H1 (cell line): ENCODE results near the gene MRPL39. TPM values are rescaled to one million over a fixed set of nuclear protein-coding genes. Genes with fewer than 3 reads are reported as not detected.

Source experiments
- CTCF ChIA-PET: fragments of 300-600 bp; sonication (Branson Sonifier 250); formaldehyde crosslinking; loops from one replicate; lab custom pipeline; 2021; ENCODE audit not compliant: partially characterized antibody; lab: Charles Lee
- POLR2A ChIA-PET: fragments of 300-600 bp; sonication (Branson Sonifier 250); formaldehyde crosslinking; loops from one replicate; lab custom pipeline; 2021; ENCODE audit warnings: inconsistent platforms; ENCODE audit not compliant: partially characterized antibody; lab: Charles Lee
- DNase-seq, 2 experiments: peaks; one replicate each; pipeline versions ENCODE4 v3.0.0 to v3.0.0-alpha.2; 2010 to 2022; ENCODE audit warnings: low spot score in 2 of 2, low read depth in 1 of 2, mixed read lengths in 1 of 2
- FAIRE-seq: peaks from 2 replicates; lab custom pipeline; 2011; peaks lifted over from hg19 to GRCh38; lab: Jason Lieb, UNC
- H2AFZ ChIP-seq: 2 replicates; pipeline ENCODE4 v1.8.1; 2012; ENCODE audit warnings: low read length, inconsistent platforms
- H2AK5ac ChIP-seq: 2 replicates; pipeline ENCODE4 v1.6.1; 2013; ENCODE audit warnings: low read depth, low read length
- H2BK120ac ChIP-seq: replicated peaks from 2 replicates; pipeline ENCODE3; 2013; ENCODE audit warnings: low read depth, low read length, inconsistent platforms
- H2BK12ac ChIP-seq: 2 replicates; pipeline ENCODE4 v1.6.1; 2013; ENCODE audit warnings: low read depth, low read length
- H2BK15ac ChIP-seq: 2 replicates; pipeline ENCODE4 v1.6.1; 2013; ENCODE audit warnings: low read length
- H2BK20ac ChIP-seq: 2 replicates; pipeline ENCODE4 v1.6.1; 2013; ENCODE audit warnings: low read length
- H2BK5ac ChIP-seq: 2 replicates; pipeline ENCODE4 v1.6.1; 2013; ENCODE audit warnings: low read depth, low read length
- H3K14ac ChIP-seq: 2 replicates; pipeline ENCODE4 v1.6.1; 2013; ENCODE audit warnings: inconsistent platforms; ENCODE audit not compliant: insufficient read length
- H3K18ac ChIP-seq: 2 replicates; pipeline ENCODE4 v1.6.1; 2013; ENCODE audit warnings: low read length; ENCODE audit errors: extremely low read depth
- H3K23ac ChIP-seq: 2 replicates; pipeline ENCODE4 v1.6.1; 2013; ENCODE audit warnings: inconsistent platforms; ENCODE audit not compliant: insufficient read length
- H3K23me2 ChIP-seq: 2 replicates; pipeline ENCODE4 v1.6.1; 2013; ENCODE audit warnings: low read depth, low read length
- H3K27ac ChIP-seq: 2 replicates; pipeline ENCODE4 v1.6.1; 2011; ENCODE audit warnings: low read depth, low read length, inconsistent platforms
- H3K27me3 ChIP-seq, 4 experiments: replicated peaks in 1 of 4; 1 replicate in 1 of 4; 2 replicates in 3 of 4; pipeline versions ENCODE4 v1.6.1 to v1.8.1; 2011 to 2013; ENCODE audit warnings: low read length in 3 of 4, mild to moderate bottlenecking in 3 of 4, inconsistent platforms in 2 of 4, mixed read lengths in 2 of 4, moderate library complexity in 1 of 4; ENCODE audit not compliant: control insufficient read depth in 3 of 4, insufficient read depth in 3 of 4; ENCODE audit errors: extremely low read depth in 1 of 4
- H3K36me3 ChIP-seq, 4 experiments: 2 replicates each; pipeline versions ENCODE4 v1.6.1 to v1.8.1; 2011 to 2013; ENCODE audit warnings: mild to moderate bottlenecking in 4 of 4, low read length in 3 of 4, moderate library complexity in 2 of 4, control low read depth in 1 of 4, inconsistent platforms in 1 of 4; ENCODE audit not compliant: insufficient read depth in 4 of 4, control insufficient read depth in 2 of 4
- H3K4ac ChIP-seq: replicated peaks from 2 replicates; pipeline ENCODE3; 2013; ENCODE audit warnings: low read length, low read depth, mixed read lengths, inconsistent platforms; ENCODE audit not compliant: insufficient read length
- H3K4me1 ChIP-seq, 4 experiments: replicated peaks in 1 of 4; 1 replicate in 1 of 4; 2 replicates in 3 of 4; pipeline versions ENCODE4 v1.6.1 to v1.8.1; 2011 to 2013; ENCODE audit warnings: low read length in 3 of 4, inconsistent platforms in 2 of 4, mixed read lengths in 1 of 4; ENCODE audit not compliant: insufficient read depth in 4 of 4, control insufficient read depth in 3 of 4
- H3K4me2 ChIP-seq, 2 experiments: 2 replicates each; pipeline versions ENCODE4 v1.6.1 to v1.8.1; 2011 to 2013; ENCODE audit warnings: low read depth in 2 of 2, low read length in 2 of 2, control low read depth in 1 of 2, inconsistent platforms in 1 of 2, mild to moderate bottlenecking in 1 of 2; ENCODE audit not compliant: insufficient read depth in 1 of 2
- H3K4me3 ChIP-seq, 4 experiments: fragments of 200-600, 300-600 bp in 1 of 4; sonication (generic), shearing (Covaris generic), sonication (Bioruptor Twin) in 1 of 4; 2 replicates each; pipeline versions ENCODE4 v1.5.1 to v1.8.1; 2011 to 2016; ENCODE audit warnings: low read length in 4 of 4, low read depth in 3 of 4, control low read depth in 2 of 4, inconsistent platforms in 2 of 4, mild to moderate bottlenecking in 2 of 4, mixed read lengths in 1 of 4, moderate library complexity in 1 of 4; ENCODE audit not compliant: insufficient read depth in 2 of 4; ENCODE audit errors: extremely low read depth in 1 of 4
- H3K56ac ChIP-seq: replicated peaks from 2 replicates; pipeline ENCODE3; 2013; ENCODE audit warnings: low read depth, mild to moderate bottlenecking, mixed read lengths, low read length, inconsistent platforms; ENCODE audit not compliant: insufficient read length
- H3K79me1 ChIP-seq: 2 replicates; pipeline ENCODE4 v1.6.1; 2013; ENCODE audit warnings: low read depth, low read length, control low read depth
- H3K79me2 ChIP-seq, 2 experiments: 2 replicates each; pipeline versions ENCODE4 v1.6.1 to v1.8.1; 2012 to 2013; ENCODE audit warnings: low read length in 2 of 2, mild to moderate bottlenecking in 2 of 2, inconsistent platforms in 1 of 2; ENCODE audit not compliant: insufficient read depth in 2 of 2, control insufficient read depth in 1 of 2
- H3K9ac ChIP-seq, 4 experiments: replicated peaks in 1 of 4; 1 replicate in 1 of 4; 2 replicates in 3 of 4; pipeline versions ENCODE4 v1.6.1 to v1.8.1; 2011 to 2013; ENCODE audit warnings: low read depth in 3 of 4, low read length in 3 of 4, control low read depth in 2 of 4, mild to moderate bottlenecking in 2 of 4, moderate library complexity in 2 of 4, inconsistent platforms in 1 of 4; ENCODE audit errors: extremely low read depth in 1 of 4
- H3K9me3 ChIP-seq, 2 experiments: 2 replicates each; pipeline versions ENCODE4 v1.6.1 to v1.8.1; 2012 to 2013; ENCODE audit warnings: mild to moderate bottlenecking in 2 of 2, moderate library complexity in 2 of 2, control low read depth in 1 of 2, inconsistent platforms in 1 of 2, low read depth in 1 of 2, low read length in 1 of 2, mixed read lengths in 1 of 2; ENCODE audit not compliant: insufficient read depth in 2 of 2
- H4K20me1 ChIP-seq, 2 experiments: replicated peaks in 1 of 2; 2 replicates each; pipeline versions ENCODE3 to v1.8.1; 2011 to 2013; ENCODE audit warnings: inconsistent platforms in 2 of 2, low read length in 2 of 2, mild to moderate bottlenecking in 1 of 2; ENCODE audit not compliant: insufficient read depth in 2 of 2, control insufficient read depth in 1 of 2
- H4K5ac ChIP-seq: 2 replicates; pipeline ENCODE4 v1.6.1; 2013; ENCODE audit warnings: low read length, low read depth, mixed read lengths, inconsistent platforms; ENCODE audit not compliant: insufficient read length
- H4K8ac ChIP-seq: 2 replicates; pipeline ENCODE4 v1.8.0; 2013; ENCODE audit warnings: mild to moderate bottlenecking, moderate library complexity, low read length, inconsistent platforms; ENCODE audit not compliant: insufficient read depth; ENCODE audit errors: extremely low read depth
- H4K91ac ChIP-seq: replicated peaks from 2 replicates; pipeline ENCODE3; 2013; ENCODE audit warnings: low read length, mixed read lengths, inconsistent platforms; ENCODE audit not compliant: insufficient read length
- ASH2L ChIP-seq: fragments of 200-600, 300-600 bp; sonication (generic); IDR thresholded peaks from one replicate; pipeline ENCODE4 v1.7.1; 2017; ENCODE audit warnings: low read length
- CBX8 ChIP-seq: fragments of 300-800, 300-1000 bp; sonication (generic); IDR thresholded peaks from 2 replicates; pipeline ENCODE4 v1.7.1; 2016; ENCODE audit warnings: low read depth, low read length, borderline replicate concordance
- EP300 ChIP-seq, 2 experiments: IDR thresholded peaks; 1 replicate in 1 of 2; 2 replicates in 1 of 2; pipeline ENCODE4 v1.6.1; 2011 to 2012; ENCODE audit warnings: low read depth in 2 of 2, low read length in 2 of 2, mild to moderate bottlenecking in 2 of 2, borderline replicate concordance in 1 of 2, inconsistent platforms in 1 of 2, moderate library complexity in 1 of 2
- FOSL1 ChIP-seq: IDR thresholded peaks from 2 replicates; pipeline ENCODE4 v1.6.1; 2011; ENCODE audit warnings: mild to moderate bottlenecking, low read depth, low read length, moderate library complexity; ENCODE audit not compliant: insufficient read depth
- GABPA ChIP-seq: IDR thresholded peaks from 2 replicates; pipeline ENCODE4 v1.6.1; 2011; ENCODE audit warnings: mild to moderate bottlenecking, low read length, moderate library complexity, borderline replicate concordance; ENCODE audit not compliant: insufficient read depth
- HDAC6 ChIP-seq: IDR thresholded peaks from one replicate; pipeline ENCODE4 v1.7.1; 2012; ENCODE audit warnings: low read depth, mild to moderate bottlenecking, inconsistent platforms, low read length, moderate library complexity
- KDM4A ChIP-seq: IDR thresholded peaks from one replicate; pipeline ENCODE4 v1.7.1; 2012; ENCODE audit warnings: low read depth, mild to moderate bottlenecking, moderate library complexity, low read length, inconsistent platforms; ENCODE audit not compliant: severe bottlenecking
- KDM5A ChIP-seq: fragments of 200-600 bp; IDR thresholded peaks from 2 replicates; pipeline ENCODE4 v1.7.1; 2012; ENCODE audit warnings: mild to moderate bottlenecking, low read length, inconsistent platforms, mixed read lengths
- NRF1 ChIP-seq: IDR thresholded peaks from 2 replicates; pipeline ENCODE4 v1.6.1; 2011; ENCODE audit warnings: mild to moderate bottlenecking, low read depth, low read length, improper control_type of control experiment
- POLR2AphosphoS5 ChIP-seq: IDR thresholded peaks from 2 replicates; pipeline ENCODE4 v1.6.1; 2011; ENCODE audit warnings: low read depth, low read length
- SP2 ChIP-seq: IDR thresholded peaks from 2 replicates; pipeline ENCODE4 v1.6.1; 2012; ENCODE audit warnings: mild to moderate bottlenecking, low read length, inconsistent platforms
- SP4 ChIP-seq: IDR thresholded peaks from 2 replicates; pipeline ENCODE4 v1.6.1; 2012; ENCODE audit warnings: low read length, inconsistent platforms
- ZNF274 ChIP-seq: IDR thresholded peaks from 2 replicates; pipeline ENCODE4 v1.7.0; 2012; ENCODE audit warnings: low read length, borderline replicate concordance; ENCODE audit errors: extremely low read depth
- WGBS, 2 experiments: shearing (Covaris generic) in 1 of 2; methylation state at CpG; one replicate each; pipeline versions ENCODE4 v1.1.6 to v1.1.7; 2013 to 2015; ENCODE audit warnings: low lambda C conversion rate in 2 of 2, mixed read lengths in 2 of 2, inconsistent platforms in 1 of 2, low coverage in 1 of 2, missing lambda C conversion rate in 1 of 2; ENCODE audit not compliant: insufficient replicate concordance in 2 of 2, insufficient coverage in 1 of 2, insufficient read length in 1 of 2; ENCODE audit errors: extremely low coverage in 1 of 2, missing lambda C conversion rate in 1 of 2; 5-methylcytosine and 5-hydroxymethylcytosine counted together
- polyA plus RNA-seq, 7 experiments: library from polyadenylated mRNA; depleted of rRNA in 3 of 7; stranded (reverse) in 5 of 7; unstranded in 2 of 7; fragments of >200 nt in 5 of 7; fragments of 200-250 nt in 2 of 7; gene quantifications; 1 replicate in 5 of 7; 2 replicates in 1 of 7; 4 replicates in 1 of 7; pipeline versions ENCODE4 v1.2.1 to v1.2.3, GENCODE V29; 2011 to 2013; ENCODE audit warnings: missing spikeins in 2 of 7, mixed read lengths in 2 of 7
- total RNA-seq: library from RNA; stranded (reverse); fragmentation: NEBNext Ultra II Directional; extraction: Animal tissue kit (Norgen Biotek cat#: 25700); gene quantifications from 2 replicates; pipeline ENCODE4 v1.2.1, GENCODE V29; 2021
- TF ChIP-seq, protein P1 (sequence below): IDR thresholded peaks from 2 replicates; pipeline ENCODE4 v1.6.1; 2012; ENCODE audit warnings: inconsistent platforms

The MRPL39 gene
- total and polyA plus RNA-seq, 2 of the 8 experiments (the other 6 are each of a cell fraction or from before 2014, with no cell fraction given), result 20.3 to 43.2 TPM

- Histone ChIP-seq H3K79me1 (no peaks in the 10 kb centered on the region; the same call in 1 of the 2 replicates), H3K9me3 (no peaks in the 10 kb centered on the region), H2AFZ (no peak overlapping the region), H4K5ac (no peak overlapping the region), H2AK5ac (no peak overlapping the region), H3K14ac (no peak overlapping the region), H2BK5ac (no peak overlapping the region), H3K4me3 (no peak overlapping the region), H3K36me3 (no peaks in the 10 kb centered on the region; a peak in 1 of 8 replicates), H4K8ac (no peak overlapping the region), H3K4me1 (peaks cover 0 to 3% (median under 1%) of the 10 kb centered on the region in 4 experiments; a peak in 3 of 7 replicates), H3K27ac (no peak overlapping the region), H3K4me2 (no peak overlapping the region), H4K91ac (no peak overlapping the region), H2BK15ac (no peak overlapping the region), H4K20me1 (no peaks in the 10 kb centered on the region), H3K9ac (no peak overlapping the region), H2BK20ac (no peak overlapping the region), H3K79me2 (no peaks in the 10 kb centered on the region), H2BK12ac (no peak overlapping the region), H3K23me2 (peaks cover 8% of the 10 kb centered on the region), H3K4ac (no peak overlapping the region), H2BK120ac (no peak overlapping the region), H3K27me3 (peaks cover 0 to 5% (median 2%) of the 10 kb centered on the region in 4 experiments; a peak in 2 of 7 replicates), H3K18ac (no peak overlapping the region), H3K23ac (no peak overlapping the region), H3K56ac (no peak overlapping the region)
- CTCF ChIA-PET, result interaction anchor here (0.8 to 1.3 kb wide), 3 partner anchors 36 to 71 kb away, joined by 3 to 6 read pairs (median 3); no protein-coding TSS in a partner anchor
- 88% methylated on average over 4 of the region's 4 CpGs; no CpG with 5 or more reads in 1 of the 2 experiments for WGBS, 2 experiments
- DNase-seq (no peak), FAIRE-seq (no peak)
- POLR2A ChIA-PET, result no interaction called here
- TF ChIP-seq ZNF274 (no peak), FOSL1 (no peak), KDM4A (no peak), SP2 (no peak), GABPA (no peak), POLR2AphosphoS5 (no peak), CBX8 (no peak), KDM5A (no peak), EP300 (IDR thresholded peaks at IDR 0.05; ENCODE audit: borderline replicate concordance in 1 of 2, low read depth in 2 of 2, low read length in 2 of 2) (no peak), SP4 (no peak), ASH2L (no peak), HDAC6 (no peak), NRF1 (no peak)
- TF ChIP-seq, protein P1, sequence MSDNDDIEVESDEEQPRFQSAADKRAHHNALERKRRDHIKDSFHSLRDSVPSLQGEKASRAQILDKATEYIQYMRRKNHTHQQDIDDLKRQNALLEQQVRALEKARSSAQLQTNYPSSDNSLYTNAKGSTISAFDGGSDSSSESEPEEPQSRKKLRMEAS, result no peak
Observed at GRCh38 chr21:25643486-25643885, 36.2 kb upstream of the MRPL39 start.
